Heart left ventricle (tissue), 13 donors: ENCODE results near the gene POLR1H.

Experiments
- CTCF ChIP-seq, 12 donors: fragments of 200-600 bp; sonication (generic) in 4 of 12; IDR thresholded peaks; one replicate each; pipeline versions ENCODE4 v1.5.0 to v1.8.0; 2018 to 2022; ENCODE audit warnings: antibody characterized with exemption in 12 of 12, mild to moderate bottlenecking in 5 of 12
- POLR2A ChIP-seq, 2 donors: fragments of 450-650 bp; IDR thresholded peaks; one replicate each; pipeline ENCODE4 v1.6.1; 2017; ENCODE audit warnings: antibody characterized with exemption in 2 of 2, mild to moderate bottlenecking in 2 of 2, moderate library complexity in 2 of 2
- donor health status: ischemic (EF 13 %, LVEDD 7.1; RV severe dilation, severe dysfunction).
- donor health status: DM: no; HTN: yes; CAD: no.
- donor health status: DM: no; HTN: no; CAD: no.
- donor health status: ischemic (EF 25% LVEDD 6.9; RV normal size, moderate dysfunction).
- donor health status: ischemic (EF 25% LVEDD 5.7; RV mildly dilated, moderate dysfunction).
- donor health status: ischemic (EF 35%, LVEDD 5.7; RV mildly dilated, moderate dysfunction).
- donor health status: nonischemic (EF 11% LVEDD 7.7; RV severe dilation, severe dysfunction).
- donor health status: DM: yes; HTN: yes; CAD: no.
- donor health status: PGD.
- donor health status: ischemic (EF 29% LVEDD 5.4; RV normal size, mild dysfunction).
- donor health status: nonischemic (EF 23%, LVEDD 6.1; RV moderate dilation, normal function).

- TF ChIP-seq CTCF (IDR thresholded peaks at IDR 0.05) (no peak), POLR2A (IDR thresholded peaks at IDR 0.05) (no peak)
Observed at GRCh38 chr6:30019819-30020218, 41.2 kb upstream of the POLR1H start.
